BE2C (cell line): Measurements from ENCODE around the gene ZBTB16.

Source experiments
- DNase-seq: peaks from one replicate; pipeline ENCODE4 v3.0.0-alpha.2; 2020
- H3K27me3 ChIP-seq: fragments of 250-450 bp; sonication (Bioruptor Pico); 2 replicates; pipeline ENCODE4 v1.5.1; 2020; ENCODE audit warnings: mild to moderate bottlenecking
- H3K36me3 ChIP-seq: fragments of 250-450 bp; sonication (Bioruptor Pico); 2 replicates; pipeline ENCODE4 v1.5.1; 2020; ENCODE audit warnings: mild to moderate bottlenecking
- H3K4me1 ChIP-seq: fragments of 250-450 bp; sonication (Bioruptor Pico); 2 replicates; pipeline ENCODE4 v1.5.1; 2020
- H3K4me3 ChIP-seq: 2 replicates; pipeline ENCODE4 v1.5.1; 2011; ENCODE audit warnings: low read depth, low read length
- H3K9me3 ChIP-seq: fragments of 250-450 bp; sonication (Bioruptor Pico); 2 replicates; pipeline ENCODE4 v1.5.1; 2020
- TF ChIP-seq, protein P1 (sequence below): IDR thresholded peaks from 2 replicates; pipeline ENCODE4 v1.5.1; 2012; ENCODE audit warnings: mild to moderate bottlenecking, low read depth, low read length

The ZBTB16 gene

GRCh38 chr11:114194702-114195101, 135.2 kb downstream of the ZBTB16 start:
- Histone ChIP-seq H3K4me1 (no peaks in the 10 kb centered on the region; the same call in none of the 2 replicates), H3K4me3 (no peak overlapping the region), H3K36me3 (no peaks in the 10 kb centered on the region), H3K9me3 (no peaks in the 10 kb centered on the region), H3K27me3 (no peaks in the 10 kb centered on the region; the same call in 1 of the 2 replicates)
- TF ChIP-seq, protein P1, sequence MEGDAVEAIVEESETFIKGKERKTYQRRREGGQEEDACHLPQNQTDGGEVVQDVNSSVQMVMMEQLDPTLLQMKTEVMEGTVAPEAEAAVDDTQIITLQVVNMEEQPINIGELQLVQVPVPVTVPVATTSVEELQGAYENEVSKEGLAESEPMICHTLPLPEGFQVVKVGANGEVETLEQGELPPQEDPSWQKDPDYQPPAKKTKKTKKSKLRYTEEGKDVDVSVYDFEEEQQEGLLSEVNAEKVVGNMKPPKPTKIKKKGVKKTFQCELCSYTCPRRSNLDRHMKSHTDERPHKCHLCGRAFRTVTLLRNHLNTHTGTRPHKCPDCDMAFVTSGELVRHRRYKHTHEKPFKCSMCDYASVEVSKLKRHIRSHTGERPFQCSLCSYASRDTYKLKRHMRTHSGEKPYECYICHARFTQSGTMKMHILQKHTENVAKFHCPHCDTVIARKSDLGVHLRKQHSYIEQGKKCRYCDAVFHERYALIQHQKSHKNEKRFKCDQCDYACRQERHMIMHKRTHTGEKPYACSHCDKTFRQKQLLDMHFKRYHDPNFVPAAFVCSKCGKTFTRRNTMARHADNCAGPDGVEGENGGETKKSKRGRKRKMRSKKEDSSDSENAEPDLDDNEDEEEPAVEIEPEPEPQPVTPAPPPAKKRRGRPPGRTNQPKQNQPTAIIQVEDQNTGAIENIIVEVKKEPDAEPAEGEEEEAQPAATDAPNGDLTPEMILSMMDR, result no peak
- DNase-seq, result no peak

DNA sequence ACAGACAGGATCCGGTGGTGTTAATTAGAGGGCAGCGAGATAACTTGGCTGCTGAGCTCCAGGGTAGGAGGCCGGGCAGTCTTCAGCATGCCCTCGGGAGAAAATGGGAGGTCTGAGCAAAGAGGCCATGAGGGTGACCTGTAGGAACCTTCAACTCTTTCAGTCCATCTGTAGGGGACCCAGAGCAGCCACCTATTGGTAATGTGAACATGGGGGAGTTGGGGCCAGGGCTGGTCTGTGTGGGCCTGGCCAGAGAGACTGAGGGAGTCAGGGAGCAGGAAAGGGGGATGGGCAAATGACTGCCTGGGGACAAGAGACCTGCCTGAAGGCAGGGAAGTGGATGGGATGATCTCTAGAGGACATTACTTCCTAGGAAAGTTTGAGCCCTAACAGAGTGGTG, 135.6 kb downstream of the ZBTB16 start:
- DNase-seq, result peak; percentile 17
- Histone ChIP-seq H3K9me3 (no peaks in the 10 kb centered on the region), H3K4me1 (no peaks in the 10 kb centered on the region; the same call in none of the 2 replicates), H3K4me3 (no peak overlapping the region), H3K27me3 (no peaks in the 10 kb centered on the region; the same call in 1 of the 2 replicates), H3K36me3 (no peaks in the 10 kb centered on the region)
- TF ChIP-seq, protein P1, result no peak

DNA sequence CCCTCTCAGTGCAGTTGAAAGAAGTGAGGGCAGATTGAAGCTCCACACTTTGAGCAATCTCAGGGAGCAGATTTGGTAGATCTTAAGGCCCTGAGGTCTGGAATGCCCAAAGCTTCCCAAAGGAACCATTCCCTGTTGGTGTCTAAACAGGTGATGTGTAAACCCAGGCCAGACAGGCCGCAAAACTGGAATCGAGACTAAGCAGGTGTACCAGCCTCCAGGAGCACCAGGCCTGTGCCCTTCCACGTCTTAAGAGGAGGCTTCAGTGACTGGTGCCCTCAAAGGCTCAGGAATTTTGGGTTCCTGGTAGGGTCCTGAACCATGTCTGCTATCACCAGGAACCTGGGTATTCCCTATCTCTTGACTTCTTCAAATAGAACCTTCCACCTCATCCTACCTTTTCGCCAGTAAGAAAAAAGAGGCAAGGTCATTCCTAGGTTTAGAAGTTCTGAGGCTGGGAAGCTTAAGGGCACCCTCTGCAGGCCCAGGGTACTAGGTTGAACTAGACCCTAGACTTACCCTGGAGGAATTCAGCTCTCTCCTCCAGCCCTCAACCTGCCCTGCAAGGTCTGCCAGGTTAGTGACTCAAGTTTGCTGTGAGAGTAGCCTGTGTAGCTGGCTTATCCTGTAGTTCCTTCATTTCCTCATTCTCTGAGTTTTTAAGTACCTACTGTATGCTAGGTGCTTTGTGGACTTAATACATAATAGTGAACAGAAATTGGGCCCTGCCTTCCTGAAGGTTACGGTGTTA, 136.6 kb downstream of the ZBTB16 start:
- H3K4me1 ChIP-seq, result no peaks in the 10 kb centered on the region; the same call in none of the 2 replicates
- no peak overlapping the region for H3K4me3 ChIP-seq
- H3K36me3 ChIP-seq, result no peaks in the 10 kb centered on the region
- TF ChIP-seq, protein P1, result 0 out of 2 replicates have a peak, but pooled peaks have one; percentile 9
- no peaks in the 10 kb centered on the region for H3K9me3 ChIP-seq
- DNase-seq, result no peak
- no peaks in the 10 kb centered on the region for H3K27me3 ChIP-seq

- no peaks in the 10 kb centered on the region for H3K36me3 ChIP-seq
- no peak for DNase-seq
- H3K27me3 ChIP-seq, result no peaks in the 10 kb centered on the region
- TF ChIP-seq, protein P1, result no peak
- no peak overlapping the region for H3K4me3 ChIP-seq
- no peaks in the 10 kb centered on the region; the same call in none of the 2 replicates for H3K4me1 ChIP-seq
- no peaks in the 10 kb centered on the region for H3K9me3 ChIP-seq
Measured at GRCh38 chr11:114196997-114197703, 137.6 kb downstream of the ZBTB16 start.

- DNase-seq, result no peak
- TF ChIP-seq, protein P1, result no peak
- Histone ChIP-seq H3K4me3 (no peak overlapping the region), H3K36me3 (no peaks in the 10 kb centered on the region), H3K27me3 (no peaks in the 10 kb centered on the region), H3K4me1 (no peaks in the 10 kb centered on the region; the same call in none of the 2 replicates), H3K9me3 (no peaks in the 10 kb centered on the region)
Measured at GRCh38 chr11:114197799-114198500, 138.4 kb downstream of the ZBTB16 start.
